DND-41 (cell line): ENCODE data around the gene WIPF3.

Experiments
- CTCF ChIP-seq: IDR thresholded peaks from 2 replicates; pipeline ENCODE4 v1.5.1; 2012; ENCODE audit warnings: borderline replicate concordance, low read length, moderate library complexity, mild to moderate bottlenecking; ENCODE audit not compliant: poor library complexity, severe bottlenecking; ENCODE audit errors: extremely low read depth
- EZH2 ChIP-seq: IDR thresholded peaks from 3 replicates; pipeline ENCODE4 v1.6.1; 2012; ENCODE audit warnings: borderline replicate concordance, low read depth, mild to moderate bottlenecking, moderate library complexity, low read length, inconsistent platforms; ENCODE audit not compliant: severe bottlenecking

GRCh38 chr7:29914180-29914579 lies 107.9 kb downstream of the WIPF3 start:
- no peak for TF ChIP-seq CTCF
- TF ChIP-seq EZH2: no peak
